GM23338 (cell line): ENCODE data around the gene ADGRV1. TPM values are rescaled to one million over a fixed set of nuclear protein-coding genes. Genes with fewer than 3 reads are reported as not detected.

ENCODE experiments used
- ATAC-seq: fragments of 200-7000 bp; cut with Tn5 transposase; 3 replicates; pipeline ENCODE4 v1.9.1; 2020
- DNase-seq: peaks from one replicate; pipeline ENCODE4 v3.0.0-alpha.2; 2015; ENCODE audit warnings: low spot score
- H2AFZ ChIP-seq: fragments of 200-600 bp; sonication (generic); 2 replicates; pipeline ENCODE4 v1.8.0; 2016; ENCODE audit warnings: antibody characterized with exemption, mild to moderate bottlenecking, moderate library complexity
- H3F3A ChIP-seq: fragments of 200-600 bp; sonication (generic); replicated peaks from 2 replicates; pipeline ENCODE4 v1.8.0; 2017; ENCODE audit warnings: antibody characterized with exemption, mixed run types, low read depth
- H3K27ac ChIP-seq: fragments of 200-600 bp; sonication (generic); 2 replicates; pipeline ENCODE4 v1.6.1; 2016; ENCODE audit warnings: low read depth
- H3K27me3 ChIP-seq: fragments of 200-600 bp; sonication (generic); 2 replicates; pipeline ENCODE4 v1.8.0; 2016; ENCODE audit warnings: mild to moderate bottlenecking, mixed run types, moderate library complexity; ENCODE audit not compliant: insufficient read depth
- H3K36me3 ChIP-seq: fragments of 200-600 bp; sonication (generic); 2 replicates; pipeline ENCODE4 v1.8.0; 2016; ENCODE audit warnings: mild to moderate bottlenecking; ENCODE audit not compliant: insufficient read depth
- H3K4me1 ChIP-seq: fragments of 200-600 bp; sonication (generic); 2 replicates; pipeline ENCODE4 v1.8.0; 2016; ENCODE audit warnings: mild to moderate bottlenecking, moderate library complexity; ENCODE audit not compliant: insufficient read depth
- H3K4me2 ChIP-seq: fragments of 200-600 bp; sonication (generic); 2 replicates; pipeline ENCODE4 v1.7.1; 2017; ENCODE audit warnings: mixed run types
- H3K4me3 ChIP-seq: fragments of 200-600 bp; sonication (generic); 2 replicates; pipeline ENCODE4 v1.6.1; 2016; ENCODE audit warnings: mixed run types
- H3K79me2 ChIP-seq: fragments of 200-600 bp; sonication (generic); replicated peaks from 2 replicates; pipeline ENCODE4 v1.8.0; 2017; ENCODE audit warnings: mild to moderate bottlenecking; ENCODE audit not compliant: insufficient read depth
- H3K9me2 ChIP-seq: fragments of 200-600 bp; sonication (generic); 2 replicates; pipeline ENCODE4 v1.8.0; 2017; ENCODE audit not compliant: insufficient read depth
- H4K20me1 ChIP-seq: fragments of 200-600 bp; sonication (generic); replicated peaks from 2 replicates; pipeline ENCODE4 v1.8.0; 2017; ENCODE audit warnings: mild to moderate bottlenecking; ENCODE audit not compliant: insufficient read depth
- H3K27ac Mint-ChIP-seq: 2 replicates; pipeline ENCODE4 v1.8.0; 2020; ENCODE audit warnings: inconsistent platforms, mild to moderate bottlenecking, moderate library complexity, mixed read lengths
- H3K27me3 Mint-ChIP-seq: 3 replicates; pipeline ENCODE4 v1.8.0; 2022; ENCODE audit warnings: low read depth, mild to moderate bottlenecking, moderate library complexity, mixed read lengths, inconsistent platforms; ENCODE audit not compliant: insufficient read depth, poor library complexity
- H3K36me3 Mint-ChIP-seq: 3 replicates; pipeline ENCODE4 v1.8.0; 2021; ENCODE audit warnings: low read depth, mild to moderate bottlenecking, inconsistent platforms, moderate library complexity, mixed read lengths
- H3K4me1 Mint-ChIP-seq: 3 replicates; pipeline ENCODE4 v1.8.0; 2020; ENCODE audit warnings: mild to moderate bottlenecking, inconsistent platforms, mixed read lengths
- H3K4me3 Mint-ChIP-seq: 3 replicates; pipeline ENCODE4 v1.8.0; 2021; ENCODE audit warnings: moderate library complexity, mild to moderate bottlenecking, inconsistent platforms, mixed read lengths
- H3K9me3 Mint-ChIP-seq: 3 replicates; pipeline ENCODE4 v1.8.0; 2020; ENCODE audit warnings: moderate library complexity, mild to moderate bottlenecking, inconsistent platforms, mixed read lengths
- CREB1 ChIP-seq: fragments of 250-450 bp; sonication (Bioruptor Pico); IDR thresholded peaks from 2 replicates; pipeline ENCODE4 v1.5.0; 2020; ENCODE audit warnings: low read depth, mild to moderate bottlenecking, moderate library complexity
- EZH2 ChIP-seq: fragments of 200-600 bp; sonication (generic); IDR thresholded peaks from one replicate; pipeline ENCODE4 v1.8.0; 2017; ENCODE audit warnings: antibody characterized with exemption, mild to moderate bottlenecking, low read depth; ENCODE audit not compliant: unreplicated experiment
- EZH2phosphoT487 ChIP-seq: fragments of 200-600 bp; sonication (generic); IDR thresholded peaks from one replicate; pipeline ENCODE4 v1.8.1; 2018; ENCODE audit warnings: antibody characterized with exemption; ENCODE audit not compliant: unreplicated experiment
- JUNB ChIP-seq: IDR thresholded peaks from one replicate; pipeline ENCODE4 v1.6.1; 2016; ENCODE audit warnings: antibody characterized with exemption; ENCODE audit not compliant: unreplicated experiment
- NANOG ChIP-seq: IDR thresholded peaks from 2 replicates; pipeline ENCODE4 v1.6.1; 2016; ENCODE audit warnings: antibody characterized with exemption, borderline replicate concordance
- STAT1 ChIP-seq: IDR thresholded peaks from one replicate; pipeline ENCODE4 v1.6.1; 2016; ENCODE audit warnings: antibody characterized with exemption; ENCODE audit not compliant: unreplicated experiment
- ZNF114 ChIP-seq: fragments of 250-450 bp; sonication (Bioruptor Pico); IDR thresholded peaks from 2 replicates; pipeline ENCODE4 v1.5.0; 2020; ENCODE audit warnings: mild to moderate bottlenecking, moderate library complexity
- ZNF331 ChIP-seq: fragments of 250-450 bp; sonication (Bioruptor Pico); IDR thresholded peaks from 2 replicates; pipeline ENCODE4 v1.5.0; 2020; ENCODE audit warnings: low read depth, mild to moderate bottlenecking, moderate library complexity
- polyA plus RNA-seq: library from polyadenylated mRNA; unstranded; fragments of >200 nt; fragmentation: Nextera tagmentation; extraction: Ambion mirVana; gene quantifications from 2 replicates; pipeline ENCODE4 v1.2.1, GENCODE V29; 2016
- total RNA-seq: library from RNA; depleted of rRNA; stranded (reverse); fragments of >200 nt; shearing (Covaris generic); gene quantifications from 2 replicates; pipeline ENCODE4 v1.2.3, GENCODE V29; 2014
- TF ChIP-seq, protein P1 (sequence below): IDR thresholded peaks from one replicate; pipeline ENCODE4 v1.6.1; 2018; ENCODE audit warnings: antibody characterized with exemption; ENCODE audit not compliant: unreplicated experiment
- TF ChIP-seq, protein P2 (sequence below): fragments of 250-450 bp; sonication (Bioruptor Pico); IDR thresholded peaks from 2 replicates; pipeline ENCODE4 v1.5.0; 2020; ENCODE audit warnings: mild to moderate bottlenecking, moderate library complexity
- TF ChIP-seq, protein P3 (sequence below): IDR thresholded peaks from 2 replicates; pipeline ENCODE4 v1.6.1; 2016; ENCODE audit warnings: antibody characterized with exemption
- TF ChIP-seq, protein P4 (sequence below), 2 experiments: fragments of 200-600 bp in 1 of 2; sonication (generic) in 1 of 2; conservative IDR thresholded peaks; 2 replicates each; pipeline versions ENCODE4 v1.5.1 to v1.6.1; 2016 to 2017; ENCODE audit warnings: antibody characterized with exemption in 2 of 2, low read depth in 2 of 2, mild to moderate bottlenecking in 2 of 2, moderate library complexity in 1 of 2

ADGRV1 gene
- total and polyA plus RNA-seq, 2 experiments from 2014 or later = 46.1 to 149 TPM

DNA sequence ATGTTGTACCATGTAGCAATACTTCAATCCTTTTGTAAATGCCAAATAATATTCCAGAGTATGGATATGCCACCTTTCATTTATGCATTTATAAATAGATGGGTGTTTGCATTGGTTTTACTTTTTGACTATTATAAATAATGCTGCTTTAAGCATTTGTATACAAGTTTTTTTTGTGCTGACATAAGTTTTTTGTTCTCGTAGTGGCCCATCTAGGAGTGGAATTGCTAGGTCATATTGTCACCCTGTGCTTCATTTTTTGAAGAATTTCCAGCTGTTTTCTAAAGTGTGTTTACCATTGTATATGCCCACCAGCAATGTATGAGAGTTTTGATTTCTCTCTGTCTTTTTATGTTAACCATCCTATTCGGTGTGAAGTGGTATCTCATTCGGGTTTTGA is 6.9 kb downstream of the ADGRV1 start:
- Mint-ChIP-seq H3K27ac (no peak overlapping the region; the same call in 1 of the 2 replicates), H3K4me3 (no peak overlapping the region; the same call in 2 of the 3 replicates), H3K36me3 (peaks cover 46% of the 10 kb centered on the region), H3K4me1 (peaks cover 51% of the 10 kb centered on the region), H3K27me3 (no peaks in the 10 kb centered on the region), H3K9me3 (peaks cover 37% of the 10 kb centered on the region)
- peaks cover 95% of the 10 kb centered on the region for H3K79me2 ChIP-seq
- DNase-seq = no peak
- no peaks in the 10 kb centered on the region for H3K9me2 ChIP-seq
- H3K36me3 ChIP-seq = no peaks in the 10 kb centered on the region
- no peak for ATAC-seq
- H4K20me1 ChIP-seq = peaks cover 13% of the 10 kb centered on the region
- TF ChIP-seq STAT1 (no peak), ZNF114 (CRISPR knock-in tag) (no peak), EZH2 (no peak), ZNF331 (CRISPR knock-in tag) (no peak), NANOG (no peak), JUNB (no peak), CREB1 (CRISPR knock-in tag) (no peak), EZH2phosphoT487 (no peak)
- TF ChIP-seq, protein P1, sequence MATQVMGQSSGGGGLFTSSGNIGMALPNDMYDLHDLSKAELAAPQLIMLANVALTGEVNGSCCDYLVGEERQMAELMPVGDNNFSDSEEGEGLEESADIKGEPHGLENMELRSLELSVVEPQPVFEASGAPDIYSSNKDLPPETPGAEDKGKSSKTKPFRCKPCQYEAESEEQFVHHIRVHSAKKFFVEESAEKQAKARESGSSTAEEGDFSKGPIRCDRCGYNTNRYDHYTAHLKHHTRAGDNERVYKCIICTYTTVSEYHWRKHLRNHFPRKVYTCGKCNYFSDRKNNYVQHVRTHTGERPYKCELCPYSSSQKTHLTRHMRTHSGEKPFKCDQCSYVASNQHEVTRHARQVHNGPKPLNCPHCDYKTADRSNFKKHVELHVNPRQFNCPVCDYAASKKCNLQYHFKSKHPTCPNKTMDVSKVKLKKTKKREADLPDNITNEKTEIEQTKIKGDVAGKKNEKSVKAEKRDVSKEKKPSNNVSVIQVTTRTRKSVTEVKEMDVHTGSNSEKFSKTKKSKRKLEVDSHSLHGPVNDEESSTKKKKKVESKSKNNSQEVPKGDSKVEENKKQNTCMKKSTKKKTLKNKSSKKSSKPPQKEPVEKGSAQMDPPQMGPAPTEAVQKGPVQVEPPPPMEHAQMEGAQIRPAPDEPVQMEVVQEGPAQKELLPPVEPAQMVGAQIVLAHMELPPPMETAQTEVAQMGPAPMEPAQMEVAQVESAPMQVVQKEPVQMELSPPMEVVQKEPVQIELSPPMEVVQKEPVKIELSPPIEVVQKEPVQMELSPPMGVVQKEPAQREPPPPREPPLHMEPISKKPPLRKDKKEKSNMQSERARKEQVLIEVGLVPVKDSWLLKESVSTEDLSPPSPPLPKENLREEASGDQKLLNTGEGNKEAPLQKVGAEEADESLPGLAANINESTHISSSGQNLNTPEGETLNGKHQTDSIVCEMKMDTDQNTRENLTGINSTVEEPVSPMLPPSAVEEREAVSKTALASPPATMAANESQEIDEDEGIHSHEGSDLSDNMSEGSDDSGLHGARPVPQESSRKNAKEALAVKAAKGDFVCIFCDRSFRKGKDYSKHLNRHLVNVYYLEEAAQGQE = no peak
- TF ChIP-seq, protein P2, sequence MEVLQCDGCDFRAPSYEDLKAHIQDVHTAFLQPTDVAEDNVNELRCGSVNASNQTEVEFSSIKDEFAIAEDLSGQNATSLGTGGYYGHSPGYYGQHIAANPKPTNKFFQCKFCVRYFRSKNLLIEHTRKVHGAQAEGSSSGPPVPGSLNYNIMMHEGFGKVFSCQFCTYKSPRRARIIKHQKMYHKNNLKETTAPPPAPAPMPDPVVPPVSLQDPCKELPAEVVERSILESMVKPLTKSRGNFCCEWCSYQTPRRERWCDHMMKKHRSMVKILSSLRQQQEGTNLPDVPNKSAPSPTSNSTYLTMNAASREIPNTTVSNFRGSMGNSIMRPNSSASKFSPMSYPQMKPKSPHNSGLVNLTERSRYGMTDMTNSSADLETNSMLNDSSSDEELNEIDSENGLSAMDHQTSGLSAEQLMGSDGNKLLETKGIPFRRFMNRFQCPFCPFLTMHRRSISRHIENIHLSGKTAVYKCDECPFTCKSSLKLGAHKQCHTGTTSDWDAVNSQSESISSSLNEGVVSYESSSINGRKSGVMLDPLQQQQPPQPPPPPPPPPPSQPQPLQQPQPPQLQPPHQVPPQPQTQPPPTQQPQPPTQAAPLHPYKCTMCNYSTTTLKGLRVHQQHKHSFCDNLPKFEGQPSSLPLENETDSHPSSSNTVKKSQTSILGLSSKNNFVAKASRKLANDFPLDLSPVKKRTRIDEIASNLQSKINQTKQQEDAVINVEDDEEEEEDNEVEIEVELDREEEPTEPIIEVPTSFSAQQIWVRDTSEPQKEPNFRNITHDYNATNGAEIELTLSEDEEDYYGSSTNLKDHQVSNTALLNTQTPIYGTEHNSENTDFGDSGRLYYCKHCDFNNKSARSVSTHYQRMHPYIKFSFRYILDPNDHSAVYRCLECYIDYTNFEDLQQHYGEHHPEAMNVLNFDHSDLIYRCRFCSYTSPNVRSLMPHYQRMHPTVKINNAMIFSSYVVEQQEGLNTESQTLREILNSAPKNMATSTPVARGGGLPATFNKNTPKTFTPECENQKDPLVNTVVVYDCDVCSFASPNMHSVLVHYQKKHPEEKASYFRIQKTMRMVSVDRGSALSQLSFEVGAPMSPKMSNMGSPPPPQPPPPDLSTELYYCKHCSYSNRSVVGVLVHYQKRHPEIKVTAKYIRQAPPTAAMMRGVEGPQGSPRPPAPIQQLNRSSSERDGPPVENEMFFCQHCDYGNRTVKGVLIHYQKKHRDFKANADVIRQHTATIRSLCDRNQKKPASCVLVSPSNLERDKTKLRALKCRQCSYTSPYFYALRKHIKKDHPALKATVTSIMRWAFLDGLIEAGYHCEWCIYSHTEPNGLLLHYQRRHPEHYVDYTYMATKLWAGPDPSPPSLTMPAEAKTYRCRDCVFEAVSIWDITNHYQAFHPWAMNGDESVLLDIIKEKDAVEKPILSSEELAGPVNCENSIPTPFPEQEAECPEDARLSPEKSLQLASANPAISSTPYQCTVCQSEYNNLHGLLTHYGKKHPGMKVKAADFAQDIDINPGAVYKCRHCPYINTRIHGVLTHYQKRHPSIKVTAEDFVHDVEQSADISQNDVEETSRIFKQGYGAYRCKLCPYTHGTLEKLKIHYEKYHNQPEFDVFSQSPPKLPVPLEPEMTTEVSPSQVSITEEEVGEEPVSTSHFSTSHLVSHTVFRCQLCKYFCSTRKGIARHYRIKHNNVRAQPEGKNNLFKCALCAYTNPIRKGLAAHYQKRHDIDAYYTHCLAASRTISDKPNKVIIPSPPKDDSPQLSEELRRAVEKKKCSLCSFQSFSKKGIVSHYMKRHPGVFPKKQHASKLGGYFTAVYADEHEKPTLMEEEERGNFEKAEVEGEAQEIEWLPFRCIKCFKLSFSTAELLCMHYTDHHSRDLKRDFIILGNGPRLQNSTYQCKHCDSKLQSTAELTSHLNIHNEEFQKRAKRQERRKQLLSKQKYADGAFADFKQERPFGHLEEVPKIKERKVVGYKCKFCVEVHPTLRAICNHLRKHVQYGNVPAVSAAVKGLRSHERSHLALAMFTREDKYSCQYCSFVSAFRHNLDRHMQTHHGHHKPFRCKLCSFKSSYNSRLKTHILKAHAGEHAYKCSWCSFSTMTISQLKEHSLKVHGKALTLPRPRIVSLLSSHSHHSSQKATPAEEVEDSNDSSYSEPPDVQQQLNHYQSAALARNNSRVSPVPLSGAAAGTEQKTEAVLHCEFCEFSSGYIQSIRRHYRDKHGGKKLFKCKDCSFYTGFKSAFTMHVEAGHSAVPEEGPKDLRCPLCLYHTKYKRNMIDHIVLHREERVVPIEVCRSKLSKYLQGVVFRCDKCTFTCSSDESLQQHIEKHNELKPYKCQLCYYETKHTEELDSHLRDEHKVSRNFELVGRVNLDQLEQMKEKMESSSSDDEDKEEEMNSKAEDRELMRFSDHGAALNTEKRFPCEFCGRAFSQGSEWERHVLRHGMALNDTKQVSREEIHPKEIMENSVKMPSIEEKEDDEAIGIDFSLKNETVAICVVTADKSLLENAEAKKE = no peak
- TF ChIP-seq, protein P3, sequence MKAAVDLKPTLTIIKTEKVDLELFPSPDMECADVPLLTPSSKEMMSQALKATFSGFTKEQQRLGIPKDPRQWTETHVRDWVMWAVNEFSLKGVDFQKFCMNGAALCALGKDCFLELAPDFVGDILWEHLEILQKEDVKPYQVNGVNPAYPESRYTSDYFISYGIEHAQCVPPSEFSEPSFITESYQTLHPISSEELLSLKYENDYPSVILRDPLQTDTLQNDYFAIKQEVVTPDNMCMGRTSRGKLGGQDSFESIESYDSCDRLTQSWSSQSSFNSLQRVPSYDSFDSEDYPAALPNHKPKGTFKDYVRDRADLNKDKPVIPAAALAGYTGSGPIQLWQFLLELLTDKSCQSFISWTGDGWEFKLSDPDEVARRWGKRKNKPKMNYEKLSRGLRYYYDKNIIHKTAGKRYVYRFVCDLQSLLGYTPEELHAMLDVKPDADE = no peak
- TF ChIP-seq, protein P4, sequence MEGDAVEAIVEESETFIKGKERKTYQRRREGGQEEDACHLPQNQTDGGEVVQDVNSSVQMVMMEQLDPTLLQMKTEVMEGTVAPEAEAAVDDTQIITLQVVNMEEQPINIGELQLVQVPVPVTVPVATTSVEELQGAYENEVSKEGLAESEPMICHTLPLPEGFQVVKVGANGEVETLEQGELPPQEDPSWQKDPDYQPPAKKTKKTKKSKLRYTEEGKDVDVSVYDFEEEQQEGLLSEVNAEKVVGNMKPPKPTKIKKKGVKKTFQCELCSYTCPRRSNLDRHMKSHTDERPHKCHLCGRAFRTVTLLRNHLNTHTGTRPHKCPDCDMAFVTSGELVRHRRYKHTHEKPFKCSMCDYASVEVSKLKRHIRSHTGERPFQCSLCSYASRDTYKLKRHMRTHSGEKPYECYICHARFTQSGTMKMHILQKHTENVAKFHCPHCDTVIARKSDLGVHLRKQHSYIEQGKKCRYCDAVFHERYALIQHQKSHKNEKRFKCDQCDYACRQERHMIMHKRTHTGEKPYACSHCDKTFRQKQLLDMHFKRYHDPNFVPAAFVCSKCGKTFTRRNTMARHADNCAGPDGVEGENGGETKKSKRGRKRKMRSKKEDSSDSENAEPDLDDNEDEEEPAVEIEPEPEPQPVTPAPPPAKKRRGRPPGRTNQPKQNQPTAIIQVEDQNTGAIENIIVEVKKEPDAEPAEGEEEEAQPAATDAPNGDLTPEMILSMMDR (conservative IDR thresholded peaks at IDR 0.05; ENCODE audit: low read depth in 2 of 2) = no peak
- H3K4me3 ChIP-seq = no peak overlapping the region
- no peaks in the 10 kb centered on the region for H3K27me3 ChIP-seq
- 0 out of 2 replicates have a peak, but pooled peaks cover 3% of the 10 kb centered on the region for H3F3A ChIP-seq
- no peak overlapping the region; the same call in 1 of the 2 replicates for H3K4me2 ChIP-seq
- H2AFZ ChIP-seq = no peak overlapping the region
- peaks cover 62% of the 10 kb centered on the region for H3K4me1 ChIP-seq
- no peak overlapping the region for H3K27ac ChIP-seq
